Kidney epithelial cell (primary cell): ENCODE results near the gene MACROD2. TPM values are rescaled to one million over a fixed set of nuclear protein-coding genes. Genes with fewer than 3 reads are reported as not detected.
"Not testable (repeated sequence)": the region's sequence is repeated elsewhere in the genome, so short reads cannot be mapped to it uniquely, and the experiment has no call there.

Experiments used
- DNase-seq: peaks from one replicate; pipeline ENCODE4 v3.0.0-alpha.2; 2010; ENCODE audit warnings: low read depth
- H3K27me3 ChIP-seq: 2 replicates; pipeline ENCODE4 v1.6.0; 2011; ENCODE audit warnings: low read length; ENCODE audit not compliant: control insufficient read depth, insufficient read depth
- H3K36me3 ChIP-seq: 2 replicates; pipeline ENCODE4 v1.5.1; 2011; ENCODE audit warnings: low read length; ENCODE audit not compliant: control insufficient read depth, insufficient read depth
- H3K4me3 ChIP-seq: 2 replicates; pipeline ENCODE4 v1.5.1; 2011; ENCODE audit warnings: low read depth, mild to moderate bottlenecking, control low read depth, low read length
- CTCF ChIP-seq: IDR thresholded peaks from 2 replicates; pipeline ENCODE4 v1.5.1; 2011; ENCODE audit warnings: mild to moderate bottlenecking, moderate library complexity, low read length, control low read depth, inconsistent platforms; ENCODE audit not compliant: insufficient read depth, poor library complexity, severe bottlenecking
- total RNA-seq: library from RNA; depleted of rRNA; stranded (reverse); fragments of >200 nt; gene quantifications from 2 replicates; pipeline ENCODE4 v1.2.3, GENCODE V29; 2015

Gene MACROD2
- total RNA-seq, 1 donor from 2014 or later, result 0.79 TPM

- no peak for DNase-seq
- Histone ChIP-seq H3K36me3 (no peaks in the 10 kb centered on the region), H3K27me3 (no peaks in the 10 kb centered on the region), H3K4me3 (no peak overlapping the region)
- TF ChIP-seq CTCF, result no peak
These were observed 1001.8 kb downstream of the MACROD2 start for GRCh38 chr20:14996883-14997672.

- Histone ChIP-seq H3K36me3 (no peaks in the 10 kb centered on the region), H3K27me3 (no peaks in the 10 kb centered on the region), H3K4me3 (no peak overlapping the region)
- peak; percentile 41 for DNase-seq
- no peak for TF ChIP-seq CTCF
These were observed 1002.5 kb downstream of the MACROD2 start for GRCh38 chr20:14997791-14998190.

- no peaks in the 10 kb centered on the region for H3K27me3 ChIP-seq
- H3K36me3 ChIP-seq, result no peaks in the 10 kb centered on the region
- H3K4me3 ChIP-seq, result no peak overlapping the region
- no peak for TF ChIP-seq CTCF
- DNase-seq, result no peak
These were observed 1010.1 kb downstream of the MACROD2 start for GRCh38 chr20:15005300-15005986.

GRCh38 chr20:15011631-15012030 is 1016.3 kb downstream of the MACROD2 start:
- DNase-seq, result no peak
- H3K4me3 ChIP-seq, result no peak overlapping the region
- H3K36me3 ChIP-seq, result no peaks in the 10 kb centered on the region
- no peaks in the 10 kb centered on the region for H3K27me3 ChIP-seq
- no peak for TF ChIP-seq CTCF

- Histone ChIP-seq H3K4me3 (no peak overlapping the region), H3K36me3 (no peaks in the 10 kb centered on the region), H3K27me3 (no peaks in the 10 kb centered on the region)
- DNase-seq, result no peak
- TF ChIP-seq CTCF, result no peak
These were observed 1017.2 kb downstream of the MACROD2 start for GRCh38 chr20:15012566-15012965.

GRCh38 chr20:15016875-15017274 is 1021.6 kb downstream of the MACROD2 start:
- DNase-seq, H3K27me3 ChIP-seq, H3K36me3 ChIP-seq, H3K4me3 ChIP-seq: not testable (repeated sequence)
